Suprapubic skin (tissue), 4 donors: Measurements from ENCODE around the gene BCL11A. TPM values are rescaled to one million over a fixed set of nuclear protein-coding genes. Genes with fewer than 3 reads are reported as not detected.

Source experiments
- DNase-seq, 2 donors: peaks; one replicate each; pipeline ENCODE4 v3.0.0-alpha.2; 2019; ENCODE audit warnings: low spot score in 2 of 2
- H3K27ac ChIP-seq: fragments of 200-600 bp; sonication (generic); one replicate; pipeline ENCODE4 v1.5.1; 2019
- H3K27me3 ChIP-seq: fragments of 200-600 bp; sonication (generic); one replicate; pipeline ENCODE4 v1.5.1; 2019
- H3K36me3 ChIP-seq: fragments of 200-600 bp; sonication (generic); one replicate; pipeline ENCODE4 v1.5.1; 2019
- H3K4me1 ChIP-seq: fragments of 200-600 bp; sonication (generic); one replicate; pipeline ENCODE4 v1.5.1; 2019
- H3K4me3 ChIP-seq: fragments of 200-600 bp; sonication (generic); one replicate; pipeline ENCODE4 v1.5.1; 2019; ENCODE audit warnings: mild to moderate bottlenecking
- H3K9me3 ChIP-seq: fragments of 200-600 bp; sonication (generic); one replicate; pipeline ENCODE4 v1.5.1; 2019
- CTCF ChIP-seq, 2 donors: fragments of 200-600 bp in 1 of 2; fragments of 450-650 bp in 1 of 2; sonication (generic) in 1 of 2; IDR thresholded peaks; one replicate each; pipeline ENCODE4 v1.5.1; 2016 to 2019; ENCODE audit warnings: antibody characterized with exemption in 2 of 2, mild to moderate bottlenecking in 1 of 2, moderate library complexity in 1 of 2
- EP300 ChIP-seq: sonication (generic); formaldehyde crosslinking; IDR thresholded peaks from one replicate; pipeline ENCODE4 v1.6.1; 2017; ENCODE audit warnings: antibody characterized with exemption
- POLR2A ChIP-seq, 2 donors: fragments of 450-650 bp; IDR thresholded peaks; one replicate each; pipeline ENCODE4 v1.6.1; 2017; ENCODE audit warnings: antibody characterized with exemption in 2 of 2, mild to moderate bottlenecking in 2 of 2, moderate library complexity in 2 of 2
- POLR2AphosphoS5 ChIP-seq, 3 donors: sonication (generic); formaldehyde crosslinking; IDR thresholded peaks; one replicate each; pipeline ENCODE4 v1.6.1; 2017; ENCODE audit warnings: antibody characterized with exemption in 3 of 3
- WGBS: methylation state at CpG from one replicate; pipeline ENCODE4 v1.1.5; 2018; 5-methylcytosine and 5-hydroxymethylcytosine counted together
- total RNA-seq, 4 donors: library from RNA; depleted of rRNA; stranded (reverse); fragments of >200 nt; gene quantifications; one replicate each; pipeline ENCODE4 v1.1.0, GENCODE V29; 2016

Gene BCL11A
- total RNA-seq, 4 donors from 2014 or later, result 67.1 to 222 (median 113) TPM

GRCh38 chr2:60538101-60538500 is 15.4 kb downstream of the BCL11A start:
- H3K36me3 ChIP-seq, result no peaks in the 10 kb centered on the region
- no peaks in the 10 kb centered on the region for H3K9me3 ChIP-seq
- H3K4me1 ChIP-seq, result peaks cover 83% of the 10 kb centered on the region
- TF ChIP-seq EP300, result no peak
- peak overlapping the region; percentile 66 for H3K27ac ChIP-seq
- H3K4me3 ChIP-seq, result no peak overlapping the region
- H3K27me3 ChIP-seq, result peaks cover 11% of the 10 kb centered on the region
- WGBS, result 68% methylated on average over 9 of the region's 9 CpGs
- no peak for DNase-seq

GRCh38 chr2:60536746-60537145 is 16.7 kb downstream of the BCL11A start:
- WGBS, result 19% methylated on average over 1 of the region's 1 CpG
- H3K4me3 ChIP-seq, result no peak overlapping the region
- H3K27ac ChIP-seq, result peak overlapping the region; percentile 66
- H3K9me3 ChIP-seq, result no peaks in the 10 kb centered on the region
- no peaks in the 10 kb centered on the region for H3K36me3 ChIP-seq
- peaks cover 85% of the 10 kb centered on the region for H3K4me1 ChIP-seq
- DNase-seq, result no peak
- no peak for TF ChIP-seq EP300
- no peak for TF ChIP-seq CTCF (IDR thresholded peaks at IDR 0.05)
- TF ChIP-seq POLR2A (IDR thresholded peaks at IDR 0.05), result no peak
- no peak for TF ChIP-seq POLR2AphosphoS5 (IDR thresholded peaks at IDR 0.05)
- peaks cover 11% of the 10 kb centered on the region for H3K27me3 ChIP-seq

GRCh38 chr2:60535685-60536312 is 17.7 kb downstream of the BCL11A start:
- DNase-seq, result no peak
- 50% methylated on average over 11 of the region's 11 CpGs for WGBS
- Histone ChIP-seq H3K4me1 (peaks cover 81% of the 10 kb centered on the region), H3K36me3 (no peaks in the 10 kb centered on the region), H3K4me3 (no peak overlapping the region), H3K9me3 (no peaks in the 10 kb centered on the region), H3K27ac (peak overlapping the region; percentile 66), H3K27me3 (peaks cover 11% of the 10 kb centered on the region)
- TF ChIP-seq CTCF (IDR thresholded peaks at IDR 0.05) (no peak), EP300 (no peak), POLR2A (IDR thresholded peaks at IDR 0.05) (no peak), POLR2AphosphoS5 (IDR thresholded peaks at IDR 0.05) (no peak)

DNA sequence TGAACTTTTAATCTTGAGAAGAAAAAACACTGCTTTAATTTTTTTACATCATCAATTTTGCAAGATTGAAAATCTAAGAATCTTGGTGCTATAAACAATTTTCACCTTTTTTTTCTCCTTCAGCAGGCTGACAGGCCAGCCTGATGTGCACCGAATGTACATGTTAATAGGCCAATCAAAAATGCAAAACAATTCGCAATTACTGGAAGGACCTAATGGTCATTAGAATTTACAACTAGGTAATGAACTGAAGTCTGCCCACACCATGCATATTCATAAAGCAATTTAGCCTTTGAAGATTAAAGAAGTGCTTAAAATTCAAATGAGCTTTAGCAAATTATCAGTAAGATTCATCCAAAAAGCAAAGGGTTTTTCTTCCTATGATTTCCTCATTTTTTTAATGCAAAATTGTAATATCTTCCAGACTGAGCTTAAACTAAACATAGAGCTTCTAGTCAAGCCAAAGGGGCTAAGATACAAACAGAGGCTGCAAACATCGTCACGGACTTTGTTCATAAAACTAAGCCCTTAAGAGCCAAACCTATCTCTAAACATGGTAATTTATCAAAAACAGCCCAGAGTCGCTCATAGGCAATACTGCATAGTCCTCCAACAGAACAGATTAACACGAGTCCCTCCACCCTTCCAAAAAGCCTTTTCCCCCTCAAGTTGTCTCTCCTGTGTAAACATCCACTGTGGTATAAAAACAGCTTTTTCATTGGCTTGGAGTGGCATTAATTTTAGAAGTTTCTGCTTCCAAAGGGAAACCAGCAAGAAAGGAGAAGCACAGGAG is 18.4 kb downstream of the BCL11A start:
- TF ChIP-seq EP300 (no peak), POLR2A (IDR thresholded peaks at IDR 0.05) (no peak), POLR2AphosphoS5 (IDR thresholded peaks at IDR 0.05) (no peak), CTCF (IDR thresholded peaks at IDR 0.05) (no peak)
- H3K9me3 ChIP-seq, result no peaks in the 10 kb centered on the region
- 48% methylated on average over 6 of the region's 6 CpGs for WGBS
- DNase-seq, result no peak
- no peak overlapping the region for H3K4me3 ChIP-seq
- H3K27ac ChIP-seq, result peak overlapping the region; percentile 66
- no peaks in the 10 kb centered on the region for H3K36me3 ChIP-seq
- peaks cover 77% of the 10 kb centered on the region for H3K4me1 ChIP-seq
- H3K27me3 ChIP-seq, result peaks cover 14% of the 10 kb centered on the region

DNA sequence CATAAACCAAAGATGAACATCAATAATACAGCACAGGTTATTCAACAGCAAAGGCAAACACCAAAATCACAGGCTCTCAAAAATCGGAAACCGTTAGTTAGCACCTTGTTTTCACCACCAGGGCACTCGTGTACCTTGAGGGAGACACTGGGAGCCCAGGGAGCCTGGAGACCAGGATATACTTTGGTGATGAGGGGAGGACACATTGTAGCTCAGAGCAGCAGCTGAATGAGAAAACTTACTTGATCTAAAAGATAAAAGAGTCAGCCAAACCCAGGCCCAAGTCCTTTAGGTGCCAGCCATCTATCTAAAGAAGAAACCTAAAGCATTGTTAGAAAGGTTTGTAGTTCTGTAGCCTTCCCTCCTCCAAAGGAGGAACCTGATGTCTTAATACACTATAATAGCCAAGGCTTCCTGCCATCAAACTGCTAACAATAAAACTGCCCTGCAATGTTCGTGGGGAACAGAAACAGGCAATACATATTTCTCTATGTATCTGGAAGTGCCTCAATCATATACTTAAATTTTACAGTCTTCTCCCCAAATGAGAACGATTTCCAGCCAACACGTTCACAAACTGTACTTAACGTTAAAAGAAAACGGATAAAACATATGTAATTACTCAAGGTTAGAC is 19.3 kb downstream of the BCL11A start:
- TF ChIP-seq POLR2AphosphoS5 (IDR thresholded peaks at IDR 0.05) (no peak), POLR2A (IDR thresholded peaks at IDR 0.05) (no peak), CTCF (IDR thresholded peaks at IDR 0.05) (no peak), EP300 (no peak)
- Histone ChIP-seq H3K27ac (no peak overlapping the region), H3K4me1 (peaks cover 75% of the 10 kb centered on the region), H3K9me3 (no peaks in the 10 kb centered on the region), H3K36me3 (no peaks in the 10 kb centered on the region), H3K27me3 (peaks cover 16% of the 10 kb centered on the region), H3K4me3 (no peak overlapping the region)
- WGBS, result 37% methylated on average over 8 of the region's 8 CpGs
- DNase-seq, result no peak
